Prostate gland (tissue), 2 donors: ENCODE results near the gene UROS. TPM values are rescaled to one million over a fixed set of nuclear protein-coding genes. Genes with fewer than 3 reads are reported as not detected.

Experiments used
- DNase-seq: peaks from one replicate; pipeline ENCODE4 v3.0.0-alpha.2; 2019; ENCODE audit warnings: low spot score
- H3K27ac ChIP-seq, 2 donors: fragments of 200-600 bp; sonication (generic); 2 replicates each; pipeline ENCODE4 v1.5.1; 2017 to 2019
- H3K27me3 ChIP-seq: fragments of 200-600 bp; sonication (generic); replicated peaks from 2 replicates; pipeline ENCODE4 v1.5.1; 2019; ENCODE audit not compliant: insufficient read depth
- H3K36me3 ChIP-seq, 2 donors: fragments of 200-600 bp; sonication (generic); 1 replicate in 1 of 2; 2 replicates in 1 of 2; pipeline versions ENCODE4 v1.5.1 to v1.8.1; 2017 to 2019
- H3K4me1 ChIP-seq: fragments of 200-600 bp; sonication (generic); replicated peaks from 2 replicates; pipeline ENCODE4 v1.5.1; 2019
- H3K4me3 ChIP-seq, 2 donors: fragments of 200-600 bp; sonication (generic); 2 replicates each; pipeline ENCODE4 v1.5.1; 2017 to 2019
- H3K9me3 ChIP-seq: fragments of 200-600 bp; sonication (generic); 2 replicates; pipeline ENCODE4 v1.5.1; 2017
- POLR2A ChIP-seq: fragments of 450-650 bp; IDR thresholded peaks from one replicate; pipeline ENCODE4 v1.6.1; 2016; ENCODE audit warnings: antibody characterized with exemption, mild to moderate bottlenecking
- POLR2AphosphoS5 ChIP-seq: sonication (generic); formaldehyde crosslinking; IDR thresholded peaks from one replicate; pipeline ENCODE4 v1.6.1; 2017; ENCODE audit warnings: antibody characterized with exemption
- WGBS: methylation state at CpG from one replicate; pipeline ENCODE4 v1.1.5; 2018; 5-methylcytosine and 5-hydroxymethylcytosine counted together
- intact Hi-C: fragments of 100-400 bp; cut with DNase I; formaldehyde crosslinking; loops from one replicate; pipeline ENCODE4 v1.14.2; 2022
- total RNA-seq, 2 donors: library from RNA; depleted of rRNA; stranded (reverse); fragments of >200 nt; gene quantifications; one replicate each; pipeline ENCODE4 v1.1.0, GENCODE V29; 2016
- TF ChIP-seq, protein P1 (sequence below), 4 experiments: fragments of 200-600 bp in 2 of 4; fragments of 450-650 bp in 2 of 4; sonication (generic) in 2 of 4; IDR thresholded peaks; 1 replicate in 3 of 4; 2 replicates in 1 of 4; pipeline ENCODE4 v1.5.1; 2016 to 2019; ENCODE audit warnings: antibody characterized with exemption in 4 of 4, mild to moderate bottlenecking in 2 of 4, moderate library complexity in 2 of 4

Gene UROS
- total RNA-seq, 2 donors from 2014 or later = 45.0 to 49.0 TPM

DNA sequence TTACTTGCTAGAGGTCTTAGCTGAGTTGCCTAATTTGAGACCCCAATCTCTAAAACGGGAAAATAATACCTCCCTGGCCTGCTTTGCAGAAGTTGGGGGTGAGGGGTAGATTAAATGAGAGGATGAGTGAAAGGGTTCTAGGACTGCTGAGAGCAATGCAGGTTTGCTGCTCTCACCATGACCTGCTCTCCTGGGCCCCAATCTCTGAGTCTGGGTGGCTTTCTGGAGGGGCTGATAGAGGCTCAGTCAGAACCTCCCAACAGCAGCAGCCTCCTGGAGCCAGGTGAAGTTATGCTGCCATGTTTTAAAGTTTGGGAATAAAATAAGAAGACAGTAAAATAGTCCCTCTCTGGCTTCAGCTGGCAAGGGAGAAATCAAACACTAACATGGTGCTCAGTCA, 7.3 kb downstream of the UROS start:
- DNase-seq = no peak
- TF ChIP-seq POLR2AphosphoS5 = no peak
- TF ChIP-seq POLR2A = no peak
- TF ChIP-seq, protein P1, sequence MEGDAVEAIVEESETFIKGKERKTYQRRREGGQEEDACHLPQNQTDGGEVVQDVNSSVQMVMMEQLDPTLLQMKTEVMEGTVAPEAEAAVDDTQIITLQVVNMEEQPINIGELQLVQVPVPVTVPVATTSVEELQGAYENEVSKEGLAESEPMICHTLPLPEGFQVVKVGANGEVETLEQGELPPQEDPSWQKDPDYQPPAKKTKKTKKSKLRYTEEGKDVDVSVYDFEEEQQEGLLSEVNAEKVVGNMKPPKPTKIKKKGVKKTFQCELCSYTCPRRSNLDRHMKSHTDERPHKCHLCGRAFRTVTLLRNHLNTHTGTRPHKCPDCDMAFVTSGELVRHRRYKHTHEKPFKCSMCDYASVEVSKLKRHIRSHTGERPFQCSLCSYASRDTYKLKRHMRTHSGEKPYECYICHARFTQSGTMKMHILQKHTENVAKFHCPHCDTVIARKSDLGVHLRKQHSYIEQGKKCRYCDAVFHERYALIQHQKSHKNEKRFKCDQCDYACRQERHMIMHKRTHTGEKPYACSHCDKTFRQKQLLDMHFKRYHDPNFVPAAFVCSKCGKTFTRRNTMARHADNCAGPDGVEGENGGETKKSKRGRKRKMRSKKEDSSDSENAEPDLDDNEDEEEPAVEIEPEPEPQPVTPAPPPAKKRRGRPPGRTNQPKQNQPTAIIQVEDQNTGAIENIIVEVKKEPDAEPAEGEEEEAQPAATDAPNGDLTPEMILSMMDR (IDR thresholded peaks at IDR 0.05) = no peak
- Histone ChIP-seq H3K27ac (no peak overlapping the region), H3K4me1 (no peaks in the 10 kb centered on the region), H3K9me3 (no peaks in the 10 kb centered on the region), H3K4me3 (no peak overlapping the region), H3K36me3 (peaks cover 0 to 9% of the 10 kb centered on the region in 2 donors), H3K27me3 (no peaks in the 10 kb centered on the region)
- WGBS = 0% methylated on average over 1 of the region's 1 CpG
- intact Hi-C loops = no loop called here

DNA sequence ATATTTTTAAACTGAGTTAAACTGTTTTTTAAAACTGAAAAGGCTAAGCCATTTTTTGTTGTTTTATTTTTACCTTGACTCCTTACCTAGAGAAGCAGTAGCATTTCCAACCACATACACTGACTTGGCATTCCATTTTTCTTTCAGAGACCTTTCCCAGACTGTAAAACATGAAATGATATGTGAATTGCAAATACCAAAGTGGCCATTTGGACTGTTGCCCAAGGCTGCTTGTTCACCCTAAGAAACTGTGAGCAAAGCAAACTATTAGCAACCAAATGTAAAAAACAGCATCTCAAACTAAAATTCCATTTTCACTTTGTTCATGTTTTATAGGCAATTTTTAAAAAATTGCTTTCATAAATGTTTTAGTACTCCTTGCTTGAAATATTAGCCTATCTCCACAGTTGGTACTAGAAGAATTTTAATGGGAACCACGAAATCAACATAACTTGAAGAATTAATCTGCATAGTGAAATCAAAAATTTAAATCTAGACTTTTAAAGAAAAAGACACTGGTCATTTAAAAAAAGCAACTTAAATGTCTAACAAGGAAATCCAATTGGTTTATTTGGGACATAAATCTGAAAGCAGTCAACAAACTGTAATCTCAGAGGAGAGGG, 10.8 kb downstream of the UROS start:
- H3K4me3 ChIP-seq = no peak overlapping the region
- H3K4me1 ChIP-seq = no peaks in the 10 kb centered on the region
- no peaks in the 10 kb centered on the region for H3K27me3 ChIP-seq
- H3K36me3 ChIP-seq = peaks cover 0 to 9% of the 10 kb centered on the region in 2 donors
- no peak overlapping the region for H3K27ac ChIP-seq
- TF ChIP-seq, protein P1 (IDR thresholded peaks at IDR 0.05) = no peak
- TF ChIP-seq POLR2A = no peak
- no peak for TF ChIP-seq POLR2AphosphoS5
- DNase-seq = no peak
- 73% methylated on average over 1 of the region's 1 CpG for whole genome bisulfite sequencing
- intact Hi-C loops = no loop called here
- no peaks in the 10 kb centered on the region for H3K9me3 ChIP-seq

DNA sequence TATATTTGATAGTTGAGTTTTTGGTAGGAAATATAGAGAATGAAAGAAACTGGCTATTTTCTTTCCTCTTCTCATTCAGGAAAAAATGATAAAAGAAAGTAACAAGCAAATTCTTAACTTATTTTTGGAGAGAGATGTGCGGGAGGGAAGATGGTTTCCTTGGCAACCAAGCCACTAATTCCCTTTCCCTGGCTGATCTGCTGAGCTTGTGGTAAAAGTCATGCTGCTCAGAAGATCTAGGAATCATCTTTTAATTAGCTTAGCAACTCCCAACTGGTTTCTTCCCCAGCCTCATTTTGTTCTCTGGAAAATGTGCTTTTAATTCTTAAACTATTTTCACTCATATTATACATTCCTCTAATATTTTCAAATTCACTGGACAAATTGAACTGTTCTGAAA, 11.8 kb downstream of the UROS start:
- Histone ChIP-seq H3K9me3 (no peaks in the 10 kb centered on the region), H3K27me3 (no peaks in the 10 kb centered on the region), H3K36me3 (peaks cover 0 to 9% of the 10 kb centered on the region in 2 donors), H3K4me1 (no peaks in the 10 kb centered on the region), H3K4me3 (no peak overlapping the region), H3K27ac (no peak overlapping the region)
- DNase-seq = no peak
- 98% methylated on average over 1 of the region's 1 CpG for WGBS
- intact Hi-C loops = no loop called here
- TF ChIP-seq POLR2AphosphoS5 = no peak

DNA sequence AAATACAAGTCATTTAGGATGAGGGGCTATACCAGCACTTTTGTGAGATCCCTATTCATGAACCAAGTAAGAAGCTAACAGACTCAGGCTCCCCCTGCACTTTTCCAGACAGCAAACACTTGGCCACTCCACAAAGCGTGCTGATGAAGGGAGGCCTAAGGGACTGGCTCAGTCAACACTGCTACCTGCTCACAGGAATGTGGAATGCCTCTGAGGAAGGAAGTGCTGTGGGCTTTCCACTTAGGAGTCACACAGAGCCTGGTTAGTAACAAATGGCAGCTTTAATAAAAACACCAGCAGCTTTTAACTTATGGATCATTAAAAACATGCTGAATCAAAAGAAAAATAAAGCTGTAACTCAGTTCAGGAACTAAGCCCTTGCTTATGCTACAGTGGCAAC, 15.0 kb downstream of the UROS start:
- TF ChIP-seq, protein P1 (IDR thresholded peaks at IDR 0.05) = no peak
- TF ChIP-seq POLR2A = no peak
- H3K4me3 ChIP-seq = no peak overlapping the region
- no peak for DNase-seq
- no peaks in the 10 kb centered on the region for H3K9me3 ChIP-seq
- H3K27ac ChIP-seq = no peak overlapping the region
- no peaks in the 10 kb centered on the region for H3K27me3 ChIP-seq
- intact Hi-C loops = no loop called here
- H3K4me1 ChIP-seq = no peaks in the 10 kb centered on the region
- H3K36me3 ChIP-seq = no peaks in the 10 kb centered on the region
- 94% methylated on average over 1 of the region's 1 CpG for WGBS

DNA sequence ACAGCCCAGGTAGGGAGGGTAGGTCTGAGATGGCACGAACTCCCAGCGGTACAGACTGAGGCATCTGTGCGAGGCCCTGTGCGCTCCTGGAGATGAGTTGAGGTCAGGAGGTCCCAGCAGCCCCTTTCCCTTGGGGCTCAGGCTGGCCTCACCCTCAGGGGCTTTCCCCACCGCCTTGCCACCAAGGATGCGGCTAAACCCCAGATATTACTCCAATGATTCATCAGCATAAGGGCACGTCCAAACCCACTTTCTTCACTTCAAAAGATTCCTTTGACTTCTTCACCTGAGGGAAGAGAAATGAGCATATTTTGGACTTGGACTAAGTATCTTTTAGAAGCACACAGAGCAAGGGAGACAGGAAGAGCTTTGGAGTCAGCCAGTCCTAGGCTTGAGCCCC, 20.3 kb downstream of the UROS start:
- Histone ChIP-seq H3K27me3 (no peaks in the 10 kb centered on the region), H3K4me1 (no peaks in the 10 kb centered on the region), H3K36me3 (no peaks in the 10 kb centered on the region), H3K9me3 (no peaks in the 10 kb centered on the region), H3K4me3 (no peak overlapping the region), H3K27ac (no peak overlapping the region)
- TF ChIP-seq POLR2A (no peak), POLR2AphosphoS5 (no peak)
- TF ChIP-seq, protein P1 (IDR thresholded peaks at IDR 0.05) = no peak
- intact Hi-C loops = no loop called here
- WGBS = 98% methylated on average over 7 of the region's 7 CpGs
- DNase-seq = no peak
